A549 treated with Mapracorat at 1 μM for 4 hours (cell line): ENCODE results near the gene RALY. TPM values are rescaled to one million over a fixed set of nuclear protein-coding genes. Genes with fewer than 3 reads are reported as not detected.

Experiments
- total RNA-seq: library from RNA; stranded (reverse); fragments of 200-300 nt; extraction: Qiagen RNA extraction; gene quantifications from 5 replicates; pipeline ENCODE4 v1.2.3, GENCODE V29; 2022

RALY gene
- total RNA-seq: 124 to 160 TPM (median 159 TPM) in 5 replicates

GRCh38 chr20:33993576-33994221, at the start of gene RALY:
RALY (plus strand) TSS chr20:33993911; CDS start chr20:34072075, 78,164 bp downstream.

GRCh38 chr20:34111702-34112599, 118.2 kb downstream of the RALY start, which contains the start of gene EIF2S2:
EIF2S2 (minus strand) TSS chr20:34112243; CDS start chr20:34112110, 133 bp downstream.

Other genes with a start within 250 kb of the RALY start
- 151 to 167 TPM (median 165 TPM) in 5 replicates for gene CHMP4B, start 182.6 kb upstream of the RALY start, total RNA-seq
- 87.9 to 114 TPM (median 92.8 TPM) in 5 replicates for gene EIF2S2, start 118.3 kb downstream of the RALY start, total RNA-seq
- not detected in 5 replicates for gene ASIP, start 247.5 kb downstream of the RALY start, total RNA-seq